HT1080 (cell line): ENCODE results near the gene HHATL. TPM values are rescaled to one million over a fixed set of nuclear protein-coding genes. Genes with fewer than 3 reads are reported as not detected.
A peak's percentile ranks its signal among the peaks of the same experiment; 100 is the strongest.

ENCODE experiments used
- DNase-seq: peaks from one replicate; pipeline ENCODE4 v3.0.0-alpha.2; 2015; ENCODE audit warnings: low read depth
- total RNA-seq: library from RNA; depleted of rRNA; stranded (reverse); fragments of >200 nt; shearing (Covaris generic); gene quantifications from 2 replicates; pipeline ENCODE4 v1.2.3, GENCODE V29; 2014

HHATL gene
- total RNA-seq, 1 experiment from 2014 or later: not detected

DNA sequence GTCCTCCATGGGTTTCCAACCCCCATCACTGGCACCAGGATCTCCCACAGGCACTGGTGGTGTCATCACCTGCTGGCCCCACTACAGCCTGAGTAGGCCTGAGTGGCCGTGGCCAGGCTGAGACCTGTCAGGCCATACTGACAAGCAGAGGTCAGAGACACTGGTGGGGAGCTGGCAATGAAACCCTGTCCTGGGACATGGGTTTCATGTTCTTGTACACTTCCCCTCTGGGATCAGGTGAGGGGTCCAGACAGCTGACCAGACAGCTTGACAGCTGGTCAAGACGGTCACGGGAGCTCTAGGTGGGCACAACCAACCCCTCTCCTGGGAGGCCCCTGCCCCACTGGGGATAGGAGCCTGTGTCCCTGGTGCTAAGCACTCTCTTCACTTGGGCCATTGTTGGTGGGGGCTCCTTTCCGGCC lies 36.0 kb downstream of the HHATL start:
- DNase-seq: no peak

DNA sequence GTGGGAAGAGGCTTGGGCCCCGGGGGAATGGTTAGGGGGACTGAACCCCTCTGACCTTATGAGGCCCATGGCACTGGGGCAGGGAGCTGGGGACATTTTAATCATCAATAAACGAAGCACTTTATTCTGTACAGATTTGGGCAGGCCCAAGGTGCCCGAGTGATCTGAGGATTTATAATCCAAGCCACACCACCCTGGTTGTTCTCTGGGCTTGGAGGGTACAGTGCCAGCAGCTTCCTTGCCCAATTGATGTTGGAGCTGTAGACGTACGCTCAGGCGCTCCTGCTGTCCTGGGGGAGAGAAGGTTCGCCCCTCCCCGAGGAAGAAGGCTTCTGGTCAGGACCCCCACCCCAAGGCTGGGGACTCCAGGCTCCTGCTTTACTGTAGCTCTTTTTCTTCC lies 36.6 kb downstream of the HHATL start:
- DNase-seq: no peak

DNA sequence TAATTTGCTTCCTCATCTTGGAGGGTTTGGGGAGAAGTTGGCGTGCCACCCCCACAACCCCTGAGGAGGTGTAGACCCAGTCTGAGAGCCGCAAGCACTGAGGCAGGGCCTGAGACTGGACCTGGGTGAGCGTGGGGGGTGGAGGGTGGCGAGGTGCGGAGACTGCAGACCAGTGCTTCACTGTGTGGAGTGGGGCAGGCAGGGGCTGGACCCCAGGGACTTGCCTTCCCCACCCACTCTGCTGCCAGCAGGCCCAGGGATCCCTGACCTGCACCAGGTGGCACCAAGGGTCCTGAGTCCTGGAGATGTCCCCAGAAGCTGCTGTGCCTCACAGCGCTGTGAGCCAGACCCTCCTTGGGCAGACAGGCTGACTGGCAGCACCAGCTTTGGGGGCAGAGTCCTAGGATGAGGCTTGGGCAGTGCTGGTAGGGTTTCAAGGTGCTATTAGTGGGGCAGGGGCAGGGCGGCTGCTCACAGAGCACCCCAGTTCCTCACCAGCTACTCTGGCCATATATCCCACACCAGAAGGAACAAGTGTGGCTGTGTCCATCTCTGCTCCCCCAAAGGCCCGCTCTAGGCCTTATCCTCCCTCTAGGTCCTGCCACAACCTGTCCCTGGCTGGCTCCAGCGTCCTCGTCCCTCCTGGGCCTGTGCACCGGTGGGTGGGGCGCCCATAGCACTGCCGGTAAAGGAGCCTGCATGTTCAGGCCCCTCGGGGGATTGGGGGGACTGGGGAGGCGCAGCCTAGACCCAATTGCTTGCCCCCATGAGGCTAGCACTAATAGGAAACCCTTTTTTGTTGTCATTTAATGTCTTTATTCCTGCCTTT lies 37.3 kb downstream of the HHATL start:
- no peak for DNase-seq

DNA sequence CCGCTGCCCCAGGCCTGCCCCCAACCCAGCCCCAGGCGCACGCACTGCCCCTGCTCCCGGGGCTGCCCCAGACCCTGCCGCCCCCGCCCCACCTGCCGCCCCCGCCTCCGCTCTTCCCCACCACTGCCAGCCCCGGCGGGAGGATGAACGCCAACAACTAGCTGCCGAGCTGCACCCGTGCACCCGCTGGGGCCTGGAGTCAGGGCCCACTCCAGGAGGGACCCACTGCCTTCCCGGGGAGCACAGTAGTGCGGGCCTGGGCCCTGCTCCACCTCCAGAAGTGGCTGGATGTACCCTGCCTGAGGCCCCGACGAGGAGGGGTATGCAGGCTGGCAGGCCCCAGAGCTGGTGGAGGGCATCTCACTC lies 38.2 kb downstream of the HHATL start:
- DNase-seq: no peak

- no peak for DNase-seq
Measured at GRCh38 chr3:42663581-42664437, 38.8 kb downstream of the HHATL start.

DNA sequence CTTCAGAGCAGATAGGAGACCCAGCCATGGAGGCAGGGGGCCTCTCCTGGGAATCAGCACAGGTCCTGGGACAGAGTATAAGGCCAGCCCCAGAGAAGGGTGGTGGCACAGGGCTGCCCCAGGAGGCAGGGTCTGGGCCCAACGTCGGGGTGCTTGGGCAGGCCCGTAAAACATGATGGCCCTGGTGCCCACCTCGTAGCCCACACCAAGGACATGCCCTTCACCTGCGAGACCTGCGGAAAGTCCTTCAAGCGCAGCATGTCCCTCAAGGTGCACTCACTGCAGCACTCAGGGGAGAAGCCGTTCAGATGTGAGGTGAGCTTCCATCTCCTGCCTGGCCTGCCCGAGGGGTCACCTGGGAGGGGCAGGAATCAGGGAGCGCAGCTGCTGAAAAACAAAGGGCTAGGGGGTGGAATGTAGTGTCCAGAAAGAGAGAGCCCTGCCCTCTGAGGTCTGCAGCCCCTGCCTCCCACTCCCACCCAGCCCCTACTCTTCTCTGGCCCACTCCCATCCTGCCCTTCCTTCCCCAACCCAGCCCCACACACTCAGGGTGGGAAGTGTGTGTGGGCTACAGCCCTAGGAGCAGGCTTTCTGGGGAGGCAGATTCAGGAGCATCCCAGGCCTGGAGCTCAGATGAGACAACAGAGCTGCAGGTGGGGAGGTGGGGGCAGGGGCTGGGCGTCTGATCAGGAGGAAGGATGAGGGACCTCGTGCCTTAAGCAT lies 39.6 kb downstream of the HHATL start:
- DNase-seq: no peak

- no peak for DNase-seq
Measured at GRCh38 chr3:42662037-42662812, 40.4 kb downstream of the HHATL start.

GRCh38 chr3:42661593-42662022 lies 41.0 kb downstream of the HHATL start:
- DNase-seq: no peak

GRCh38 chr3:42660898-42661297 lies 41.7 kb downstream of the HHATL start:
- DNase-seq: peak; percentile 35

- DNase-seq: no peak
Measured at GRCh38 chr3:42660131-42660715, 42.4 kb downstream of the HHATL start.

DNA sequence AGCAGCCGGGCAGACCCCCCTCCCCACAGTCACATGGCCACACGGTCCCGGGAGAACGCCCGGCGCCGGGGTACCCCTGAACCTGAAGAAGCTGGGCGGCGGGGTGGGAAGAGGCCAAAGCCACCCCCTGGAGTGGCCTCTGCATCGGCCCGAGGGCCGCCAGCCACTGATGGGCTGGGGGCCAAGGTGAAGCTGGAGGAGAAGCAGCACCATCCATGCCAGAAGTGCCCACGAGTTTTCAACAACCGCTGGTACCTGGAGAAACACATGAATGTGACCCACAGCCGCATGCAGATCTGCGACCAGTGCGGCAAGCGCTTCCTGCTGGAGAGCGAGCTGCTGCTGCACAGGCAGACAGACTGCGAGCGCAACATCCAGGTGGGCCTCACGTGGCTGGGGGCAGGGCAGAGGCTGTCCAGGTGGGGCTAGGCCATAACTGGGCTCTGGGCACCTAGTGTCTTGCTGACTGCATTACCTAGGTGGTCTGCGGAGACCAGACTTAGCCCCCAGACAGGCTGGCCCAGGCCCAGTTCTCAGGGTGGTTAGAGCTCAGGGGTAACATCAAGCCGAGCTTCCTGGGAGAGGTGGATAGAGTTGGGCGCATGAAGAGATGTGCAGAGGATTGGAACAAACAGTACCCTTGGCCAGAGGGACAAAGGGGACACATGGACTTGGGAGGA lies 43.0 kb downstream of the HHATL start:
- DNase-seq: no peak

DNA sequence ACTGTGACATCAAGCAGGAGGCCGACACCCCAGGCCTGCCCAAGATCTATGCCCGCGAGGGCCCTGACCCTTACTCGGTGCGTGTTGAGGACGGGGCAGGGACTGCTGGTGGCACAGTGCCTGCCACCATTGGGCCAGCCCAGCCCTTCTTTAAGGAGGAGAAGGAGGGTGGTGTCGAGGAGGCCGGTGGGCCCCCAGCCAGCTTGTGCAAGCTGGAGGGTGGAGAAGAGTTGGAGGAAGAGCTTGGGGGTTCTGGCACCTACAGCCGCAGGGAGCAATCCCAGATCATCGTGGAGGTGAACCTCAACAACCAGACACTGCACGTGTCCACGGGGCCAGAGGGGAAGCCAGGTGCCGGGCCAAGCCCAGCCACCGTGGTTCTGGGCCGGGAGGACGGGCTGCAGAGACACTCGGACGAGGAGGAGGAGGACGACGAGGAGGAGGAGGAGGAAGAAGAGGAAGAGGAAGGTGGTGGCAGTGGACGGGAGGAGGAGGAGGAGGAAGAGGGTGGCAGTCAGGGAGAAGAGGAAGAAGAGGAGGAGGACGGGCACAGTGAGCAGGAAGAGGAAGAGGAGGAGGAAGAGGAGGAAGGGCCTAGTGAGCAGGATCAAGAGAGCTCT lies 43.7 kb downstream of the HHATL start:
- DNase-seq: no peak

- DNase-seq: no peak
Measured at GRCh38 chr3:42658091-42658770, 44.4 kb downstream of the HHATL start.

DNA sequence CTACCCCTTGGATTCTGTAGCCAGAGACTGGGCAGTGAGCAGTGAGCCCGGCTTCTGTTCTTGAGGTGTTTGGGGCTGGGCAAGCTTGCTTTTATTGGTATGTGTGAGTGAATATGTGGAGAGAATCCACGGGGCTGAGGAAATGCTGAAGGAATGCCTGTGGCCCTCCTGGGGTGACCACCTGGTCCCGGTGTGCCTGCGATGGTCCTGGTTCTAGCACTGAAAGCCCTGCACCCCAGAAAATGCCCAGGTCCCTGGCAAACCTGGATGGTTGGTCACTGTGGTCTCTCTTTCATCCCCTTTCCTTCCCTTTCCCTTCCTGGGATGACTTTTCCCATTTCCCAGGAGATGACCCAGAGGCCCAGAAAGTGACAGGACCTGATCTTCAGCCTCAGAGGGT lies 44.9 kb downstream of the HHATL start:
- DNase-seq: no peak

- DNase-seq: no peak
Measured at GRCh38 chr3:42656680-42657610, 45.7 kb downstream of the HHATL start.

DNA sequence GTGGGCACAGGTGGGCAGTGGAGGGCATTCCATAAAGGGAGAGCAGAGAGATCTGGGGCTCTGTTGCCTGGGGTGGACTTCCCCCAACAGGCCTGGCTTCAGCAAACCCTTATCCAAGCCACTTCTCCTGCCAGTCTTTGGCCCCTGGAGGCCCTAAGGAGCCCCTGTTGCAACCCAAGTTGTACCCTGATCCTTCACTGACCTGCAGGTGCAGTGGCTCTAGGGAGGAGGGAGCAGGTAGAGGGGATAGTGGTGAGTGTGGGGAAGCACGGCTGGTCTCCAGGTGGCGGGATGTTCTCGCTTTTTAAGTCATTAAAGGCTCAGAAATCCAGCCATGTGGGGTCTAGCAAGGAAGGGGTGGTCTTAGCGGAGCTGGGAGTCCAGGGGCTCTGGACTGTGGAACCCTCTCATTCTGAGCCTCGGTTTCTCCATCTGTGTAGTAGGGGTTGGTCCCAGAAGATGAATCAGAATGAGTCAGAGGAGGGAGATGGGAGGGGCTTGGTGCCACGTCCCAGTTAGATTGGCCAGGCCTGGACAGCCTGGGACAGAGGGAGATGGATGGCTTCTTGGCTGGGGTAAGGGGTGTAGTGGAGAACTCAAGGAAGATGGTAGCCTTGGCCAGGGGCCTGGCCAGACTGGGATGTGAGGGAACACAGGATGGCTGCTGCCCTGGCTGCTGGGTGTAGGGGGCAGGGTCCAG lies 46.5 kb downstream of the HHATL start:
- DNase-seq: peak; percentile 51

DNA sequence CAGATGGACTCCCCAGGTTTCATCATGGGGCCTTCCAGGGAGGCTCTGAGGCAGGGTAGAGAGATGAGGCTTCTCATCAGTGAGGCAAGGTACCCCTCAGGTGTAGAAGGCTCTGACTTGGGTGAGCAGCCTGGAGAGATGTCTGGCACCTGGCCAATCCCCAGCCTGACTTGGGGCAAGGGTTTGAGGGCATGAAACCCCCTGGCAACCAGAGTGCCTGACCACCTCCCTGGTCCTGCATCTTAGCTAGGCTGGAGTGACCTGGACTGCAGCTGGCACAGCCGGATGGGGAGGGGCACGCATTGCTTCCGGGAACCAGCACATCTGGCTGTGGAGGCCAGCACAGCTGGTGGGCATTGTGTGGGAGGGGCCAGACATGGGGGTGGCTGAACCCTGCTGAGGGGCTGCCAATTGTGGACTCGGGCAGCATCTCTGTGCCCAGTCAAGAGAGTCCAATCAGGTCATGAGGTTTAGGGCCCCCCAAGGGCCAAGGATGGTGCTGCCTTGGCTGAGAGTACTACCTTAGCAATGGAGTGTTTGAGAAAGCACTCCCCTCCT lies 47.2 kb downstream of the HHATL start:
- no peak for DNase-seq
